Measurements from ENCODE around the gene MRPS24. TPM values are rescaled to one million over a fixed set of nuclear protein-coding genes. Genes with fewer than 3 reads are reported as not detected.

The MRPS24 gene
- total and polyA plus RNA-seq, 2 of the 13 experiments (the other 11 are each of a cell fraction or from before 2014, with no cell fraction given), result 135 to 162 TPM

GRCh38 chr7:43869006-43869866, at the start of gene MRPS24 (continued):
- peak; percentile 64; the same call in 1 of the 2 replicates for TF ChIP-seq MIER3 (CRISPR knock-in tag; IDR thresholded peaks at IDR 0.05; ENCODE audit: borderline replicate concordance)
- TF ChIP-seq ASH2L (IDR thresholded peaks at IDR 0.05; ENCODE audit: insufficient read length, low read depth, low read length), result peak; percentile 85
- no peak for TF ChIP-seq SMYD3 (CRISPR knock-in tag; IDR thresholded peaks at IDR 0.05)
- peak; percentile 66 for TF ChIP-seq PATZ1 (CRISPR knock-in tag; IDR thresholded peaks at IDR 0.05)
- no peak for TF ChIP-seq ZNF619 (CRISPR knock-in tag; IDR thresholded peaks at IDR 0.05)
- TF ChIP-seq ZNF709 (CRISPR knock-in tag; IDR thresholded peaks at IDR 0.05), result 0 out of 2 replicates have a peak, but pooled peaks have one; percentile 7
- TF ChIP-seq HMGXB3 (CRISPR knock-in tag; IDR thresholded peaks at IDR 0.05; ENCODE audit: borderline replicate concordance), result peak; percentile 18; the same call in 1 of the 2 replicates
- no peak for TF ChIP-seq NFKBIZ (CRISPR knock-in tag; IDR thresholded peaks at IDR 0.05)
- no peak for TF ChIP-seq SMARCE1 (IDR thresholded peaks at IDR 0.05; ENCODE audit: borderline replicate concordance)
- TF ChIP-seq ZNF678 (CRISPR knock-in tag; IDR thresholded peaks at IDR 0.05), result no peak
- peak; percentile 85 for TF ChIP-seq SP5 (CRISPR knock-in tag; IDR thresholded peaks at IDR 0.05; ENCODE audit: borderline replicate concordance, low read depth)
- TF ChIP-seq CEBPZ (IDR thresholded peaks at IDR 0.05; ENCODE audit: low read length), result no peak
- no peak for TF ChIP-seq MIXL1 (CRISPR knock-in tag; IDR thresholded peaks at IDR 0.05)
- TF ChIP-seq SUZ12 (IDR thresholded peaks at IDR 0.05; ENCODE audit: low read depth, low read length), result no peak
- no peak for TF ChIP-seq SOX5 (CRISPR knock-in tag; IDR thresholded peaks at IDR 0.05; ENCODE audit: borderline replicate concordance)
- peak; percentile 25 for TF ChIP-seq ZNF18 (CRISPR knock-in tag; IDR thresholded peaks at IDR 0.05; ENCODE audit: insufficient replicate concordance)
- no peak for TF ChIP-seq NCOA5 (CRISPR knock-in tag; IDR thresholded peaks at IDR 0.05)
- TF ChIP-seq BORCS8-MEF2B (CRISPR knock-in tag; IDR thresholded peaks at IDR 0.05), result peak; percentile 90

Measured in HepG2 (cell line).